ENCODE data around the gene EPN3.

DNA sequence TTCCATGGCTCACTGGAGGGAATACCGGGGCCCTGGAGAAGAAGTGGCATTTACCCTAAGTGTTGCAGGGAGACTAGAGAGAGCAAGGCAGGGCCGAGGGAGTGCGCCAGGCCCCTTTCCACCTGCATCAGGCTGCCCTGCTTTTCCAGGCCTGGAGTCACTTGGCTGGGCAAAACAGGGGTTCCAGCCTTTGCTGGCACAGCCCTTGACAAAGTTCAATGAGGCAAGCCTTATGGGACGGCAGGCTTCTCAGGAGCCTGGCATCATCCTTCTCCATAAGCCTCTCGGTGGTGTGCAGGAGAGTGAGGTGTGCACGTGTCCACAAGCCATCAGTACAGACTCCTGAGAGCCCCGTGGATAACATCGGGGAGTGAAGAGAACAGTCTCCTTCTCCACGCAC, 55.0 kb downstream of the EPN3 start:
- TF ChIP-seq POLR2A (IDR thresholded peaks at IDR 0.05) = no peak
- TF ChIP-seq, protein P1, sequence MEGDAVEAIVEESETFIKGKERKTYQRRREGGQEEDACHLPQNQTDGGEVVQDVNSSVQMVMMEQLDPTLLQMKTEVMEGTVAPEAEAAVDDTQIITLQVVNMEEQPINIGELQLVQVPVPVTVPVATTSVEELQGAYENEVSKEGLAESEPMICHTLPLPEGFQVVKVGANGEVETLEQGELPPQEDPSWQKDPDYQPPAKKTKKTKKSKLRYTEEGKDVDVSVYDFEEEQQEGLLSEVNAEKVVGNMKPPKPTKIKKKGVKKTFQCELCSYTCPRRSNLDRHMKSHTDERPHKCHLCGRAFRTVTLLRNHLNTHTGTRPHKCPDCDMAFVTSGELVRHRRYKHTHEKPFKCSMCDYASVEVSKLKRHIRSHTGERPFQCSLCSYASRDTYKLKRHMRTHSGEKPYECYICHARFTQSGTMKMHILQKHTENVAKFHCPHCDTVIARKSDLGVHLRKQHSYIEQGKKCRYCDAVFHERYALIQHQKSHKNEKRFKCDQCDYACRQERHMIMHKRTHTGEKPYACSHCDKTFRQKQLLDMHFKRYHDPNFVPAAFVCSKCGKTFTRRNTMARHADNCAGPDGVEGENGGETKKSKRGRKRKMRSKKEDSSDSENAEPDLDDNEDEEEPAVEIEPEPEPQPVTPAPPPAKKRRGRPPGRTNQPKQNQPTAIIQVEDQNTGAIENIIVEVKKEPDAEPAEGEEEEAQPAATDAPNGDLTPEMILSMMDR (IDR thresholded peaks at IDR 0.05) = no peak
- no peak for TF ChIP-seq EP300 (IDR thresholded peaks at IDR 0.05; ENCODE audit: low read depth)
- TF ChIP-seq POLR2AphosphoS5 (IDR thresholded peaks at IDR 0.05) = no peak
